ENCODE measurements around the gene TTK. TPM values are rescaled to one million over a fixed set of nuclear protein-coding genes. Genes with fewer than 3 reads are reported as not detected.

TTK gene
- total RNA-seq, 1 donor from 2014 or later = 231 TPM

GRCh38 chr6:80021591-80021990 is 17.1 kb downstream of the TTK start:
- Histone ChIP-seq H3K4me2 (no peak overlapping the region), H3K27ac (no peak overlapping the region), H3K9ac (no peak overlapping the region), H3K79me2 (ENCODE audit: low read depth) (peaks cover 4% of the 10 kb centered on the region), H3K27me3 (no peaks in the 10 kb centered on the region), H3F3A (ENCODE audit: low read depth) (no peaks in the 10 kb centered on the region), H3K36me3 (peaks cover 14% of the 10 kb centered on the region), H3K4me1 (no peaks in the 10 kb centered on the region), H3K9me3 (ENCODE audit: low read depth) (no peaks in the 10 kb centered on the region), H4K20me1 (ENCODE audit: low read depth) (no peaks in the 10 kb centered on the region), H2AFZ (replicated peaks) (no peak overlapping the region), H3K4me3 (no peak overlapping the region)
- H3K36me3 Mint-ChIP-seq = peaks cover 22% of the 10 kb centered on the region
- H3K9me3 Mint-ChIP-seq = no peaks in the 10 kb centered on the region
- TF ChIP-seq EZH2phosphoT487 (IDR thresholded peaks at IDR 0.05) (no peak), EZH2 (IDR thresholded peaks at IDR 0.05) (no peak), CTCF (IDR thresholded peaks at IDR 0.05) (no peak)
- H3K4me1 Mint-ChIP-seq = no peaks in the 10 kb centered on the region
- H3K27me3 Mint-ChIP-seq (ENCODE audit: insufficient read depth, low read depth) = no peaks in the 10 kb centered on the region
- no peak for DNase-seq (ENCODE audit: low spot score)
- H3K27ac Mint-ChIP-seq = no peak overlapping the region
- H3K4me3 Mint-ChIP-seq = no peak overlapping the region

GRCh38 chr6:80022803-80023202 is 18.4 kb downstream of the TTK start:
- H3K4me3 Mint-ChIP-seq = no peak overlapping the region
- Histone ChIP-seq H3K27ac (no peak overlapping the region), H3K4me2 (no peak overlapping the region), H4K20me1 (ENCODE audit: low read depth) (no peaks in the 10 kb centered on the region), H3F3A (ENCODE audit: low read depth) (no peaks in the 10 kb centered on the region), H3K79me2 (ENCODE audit: low read depth) (peaks cover 1% of the 10 kb centered on the region), H2AFZ (replicated peaks) (no peak overlapping the region), H3K9ac (no peak overlapping the region), H3K4me3 (no peak overlapping the region), H3K9me3 (ENCODE audit: low read depth) (no peaks in the 10 kb centered on the region), H3K36me3 (peaks cover 24% of the 10 kb centered on the region), H3K4me1 (no peaks in the 10 kb centered on the region), H3K27me3 (no peaks in the 10 kb centered on the region)
- no peak overlapping the region for H3K27ac Mint-ChIP-seq
- no peaks in the 10 kb centered on the region for H3K27me3 Mint-ChIP-seq (ENCODE audit: insufficient read depth, low read depth)
- no peaks in the 10 kb centered on the region for H3K4me1 Mint-ChIP-seq
- no peaks in the 10 kb centered on the region for H3K9me3 Mint-ChIP-seq
- no peak for DNase-seq (ENCODE audit: low spot score)
- H3K36me3 Mint-ChIP-seq = peaks cover 26% of the 10 kb centered on the region
- no peak for TF ChIP-seq CTCF (IDR thresholded peaks at IDR 0.05)
- no peak for TF ChIP-seq EZH2 (IDR thresholded peaks at IDR 0.05)
- TF ChIP-seq EZH2phosphoT487 (IDR thresholded peaks at IDR 0.05) = no peak

- Histone ChIP-seq H3K36me3 (peaks cover 37% of the 10 kb centered on the region), H2AFZ (replicated peaks) (no peak overlapping the region), H3K27ac (no peak overlapping the region), H3K4me1 (no peaks in the 10 kb centered on the region), H3K27me3 (no peaks in the 10 kb centered on the region), H3K9me3 (ENCODE audit: low read depth) (no peaks in the 10 kb centered on the region), H3F3A (ENCODE audit: low read depth) (no peaks in the 10 kb centered on the region), H3K9ac (no peak overlapping the region), H3K79me2 (ENCODE audit: low read depth) (no peaks in the 10 kb centered on the region), H4K20me1 (ENCODE audit: low read depth) (no peaks in the 10 kb centered on the region), H3K4me2 (no peak overlapping the region), H3K4me3 (no peak overlapping the region)
- Mint-ChIP-seq H3K27ac (no peak overlapping the region), H3K27me3 (ENCODE audit: insufficient read depth, low read depth) (no peaks in the 10 kb centered on the region), H3K4me1 (no peaks in the 10 kb centered on the region), H3K4me3 (no peak overlapping the region), H3K9me3 (no peaks in the 10 kb centered on the region), H3K36me3 (peaks cover 34% of the 10 kb centered on the region)
- DNase-seq (ENCODE audit: low spot score) = no peak
- TF ChIP-seq CTCF (IDR thresholded peaks at IDR 0.05) = no peak
- TF ChIP-seq EZH2 (IDR thresholded peaks at IDR 0.05) = no peak
- no peak for TF ChIP-seq EZH2phosphoT487 (IDR thresholded peaks at IDR 0.05)
Measured at GRCh38 chr6:80028589-80028988, 24.1 kb downstream of the TTK start.
